Fibroblast of skin of left quadriceps (primary cell): ENCODE data around the gene KIF6.
"Not testable (repeated sequence)": the region's sequence is repeated elsewhere in the genome, so short reads cannot be mapped to it uniquely, and the experiment has no call there.

Source experiments
- DNase-seq, 2 experiments: peaks; one replicate each; pipeline ENCODE4 v3.0.0-alpha.2; 2013; ENCODE audit warnings: low read depth in 2 of 2

KIF6 gene

DNA sequence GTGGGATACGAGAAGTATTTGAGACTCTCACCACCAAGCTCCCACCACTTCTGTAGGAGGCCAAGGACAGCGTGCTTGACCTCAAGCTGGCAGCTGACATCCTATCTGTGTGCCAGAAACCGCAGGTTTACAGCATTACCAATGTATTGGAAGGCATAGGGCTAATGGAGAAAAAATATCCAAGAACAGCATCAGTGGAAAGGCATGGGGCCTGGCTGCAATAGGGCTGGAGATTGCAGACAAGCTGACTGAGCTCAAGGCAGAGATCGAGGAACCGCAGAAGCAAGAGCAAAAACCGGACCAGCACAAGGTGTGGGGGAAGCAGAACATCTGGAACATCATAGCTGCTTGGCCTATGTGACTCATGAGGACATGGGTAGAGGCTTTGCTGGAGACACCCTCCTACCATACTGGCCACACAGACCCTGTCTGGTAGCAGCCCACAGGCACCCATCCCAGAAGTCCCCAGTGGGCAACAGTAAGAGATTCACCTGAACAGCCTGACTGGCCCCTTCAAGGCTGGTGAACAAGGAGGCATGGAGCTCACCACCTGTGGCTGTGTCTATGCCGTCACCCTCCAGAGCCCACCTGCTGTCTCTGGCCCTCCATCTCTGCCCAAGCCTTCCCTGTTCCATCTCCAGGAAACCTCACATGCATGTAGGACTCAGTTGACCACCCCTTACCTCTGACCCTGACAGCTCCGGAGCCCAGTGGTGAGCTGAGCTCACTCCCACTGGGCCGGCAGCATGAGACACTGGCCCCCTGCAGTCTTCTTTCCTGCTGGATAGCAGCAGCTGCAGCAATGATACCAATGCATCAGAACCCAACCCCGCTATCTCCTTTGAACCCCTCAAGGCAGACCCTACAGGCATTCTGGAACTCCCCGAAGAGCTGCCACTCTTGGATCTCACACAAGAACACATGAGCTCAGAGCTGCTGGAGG is 171.1 kb downstream of the KIF6 start:
- DNase-seq, result no peak

DNA sequence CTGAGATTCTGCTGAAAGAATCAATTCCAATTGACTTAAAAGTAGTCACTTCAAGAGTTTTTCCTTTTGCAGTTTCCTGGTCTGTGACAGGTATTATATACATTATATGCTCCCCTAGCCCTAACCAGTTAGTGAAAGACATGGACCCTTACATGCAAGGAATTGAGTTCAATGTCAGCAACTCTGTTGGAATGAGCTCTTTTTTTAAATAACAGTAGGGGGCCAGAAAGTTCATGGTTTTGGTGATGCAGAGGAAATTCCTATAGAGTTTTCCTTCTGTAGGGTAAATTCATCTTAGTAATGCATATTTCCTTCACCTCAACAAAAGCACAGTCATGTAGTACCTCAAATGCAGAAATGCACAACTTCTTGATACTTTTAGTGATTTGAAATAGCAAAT is 172.2 kb downstream of the KIF6 start:
- DNase-seq, result peak; percentile 17 to 29

DNA sequence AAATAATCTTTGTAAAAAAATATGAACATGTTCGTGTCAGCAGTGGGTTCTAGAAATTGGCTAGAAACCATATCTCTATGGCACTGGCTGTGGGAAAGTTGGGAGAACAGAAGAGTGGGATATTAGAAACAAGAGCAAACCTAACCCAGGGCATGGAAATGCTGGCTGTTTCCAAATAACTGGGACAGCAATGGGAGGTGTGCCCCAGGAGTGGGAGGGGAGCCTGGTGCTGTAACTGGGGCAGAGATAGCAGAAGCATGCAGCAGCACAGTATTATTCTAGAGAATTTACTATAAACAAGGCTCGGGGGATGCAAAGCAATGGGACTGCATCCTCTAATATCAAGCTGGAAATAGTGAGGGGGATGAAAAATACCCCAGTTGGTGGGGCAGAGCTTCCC is 175.0 kb downstream of the KIF6 start:
- DNase-seq, result no peak

DNA sequence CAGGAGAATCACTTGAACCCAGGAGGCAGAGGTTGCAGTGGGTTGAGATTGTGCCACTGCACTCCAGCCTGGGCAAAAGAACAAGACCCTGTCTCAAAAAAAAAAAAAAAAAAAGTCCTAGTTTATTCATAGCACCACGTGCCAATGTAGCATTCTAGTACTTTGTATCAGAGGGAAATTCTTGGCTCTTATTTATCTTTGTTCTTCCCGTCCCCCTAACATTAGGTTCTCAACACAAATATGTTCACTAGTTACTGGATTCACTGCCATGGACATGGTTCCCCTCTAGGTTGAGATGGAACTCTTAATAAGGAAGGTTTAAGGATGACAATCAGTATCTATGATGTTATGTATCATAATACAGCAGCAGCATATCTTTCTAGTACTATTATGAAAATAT is 178.5 kb downstream of the KIF6 start:
- no peak for DNase-seq

DNA sequence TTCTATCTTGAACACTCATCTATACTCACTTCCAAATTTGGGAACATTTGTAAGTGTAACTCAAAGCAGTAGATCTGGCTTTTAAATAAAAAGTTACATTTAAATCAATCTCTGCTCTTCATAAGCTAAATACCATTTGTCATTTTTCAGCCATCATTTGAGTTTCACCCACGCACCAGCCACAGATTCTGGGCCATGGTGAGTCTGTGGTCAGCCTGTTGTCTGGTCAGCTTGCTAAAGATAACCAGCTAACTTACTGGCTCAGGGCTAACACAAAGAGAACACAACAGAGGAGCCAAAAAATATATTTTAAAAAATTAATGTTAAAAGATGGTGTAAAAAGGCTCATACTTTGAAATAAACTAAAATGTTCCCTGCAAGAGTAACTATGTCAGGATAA is 181.3 kb downstream of the KIF6 start:
- no peak for DNase-seq

DNA sequence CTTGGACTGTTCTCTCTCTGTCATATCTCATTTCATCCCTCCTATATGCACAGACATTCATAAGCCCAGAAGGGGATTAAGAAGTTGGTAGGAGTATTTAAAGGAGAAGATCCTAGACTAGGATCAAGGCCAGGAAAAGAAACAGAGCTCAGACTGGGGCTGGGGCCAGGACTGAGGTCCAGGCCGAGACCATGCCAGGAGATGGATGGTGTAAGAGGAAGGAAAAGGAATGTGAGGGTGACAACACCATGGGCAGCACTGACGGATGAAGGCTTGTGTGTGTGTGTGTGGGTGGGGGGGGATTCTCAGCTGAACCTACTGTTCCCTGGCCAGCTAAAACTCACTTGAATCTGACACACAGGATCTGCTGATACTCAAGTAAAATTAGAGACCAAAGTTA is 182.1 kb downstream of the KIF6 start:
- DNase-seq, result no peak

DNA sequence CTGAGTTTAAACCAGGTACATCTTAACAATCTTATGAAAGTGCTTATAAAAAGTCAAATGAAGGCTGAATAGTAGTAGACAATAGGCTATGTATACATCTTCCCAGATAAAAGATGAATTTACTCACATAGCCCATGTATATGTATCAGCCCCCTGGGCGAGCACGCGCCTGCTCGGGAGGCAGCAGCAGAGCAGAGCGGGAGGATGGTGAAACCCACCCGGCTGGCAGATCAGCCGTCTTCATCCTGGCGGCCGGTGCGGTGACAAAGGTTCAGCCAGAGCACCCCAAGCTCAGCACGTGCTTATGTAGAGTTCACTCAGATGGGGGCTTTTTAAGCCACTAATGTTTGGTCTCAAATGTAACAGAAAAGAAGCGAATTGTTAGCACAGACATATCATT is 184.8 kb downstream of the KIF6 start:
- DNase-seq, result no peak

DNA sequence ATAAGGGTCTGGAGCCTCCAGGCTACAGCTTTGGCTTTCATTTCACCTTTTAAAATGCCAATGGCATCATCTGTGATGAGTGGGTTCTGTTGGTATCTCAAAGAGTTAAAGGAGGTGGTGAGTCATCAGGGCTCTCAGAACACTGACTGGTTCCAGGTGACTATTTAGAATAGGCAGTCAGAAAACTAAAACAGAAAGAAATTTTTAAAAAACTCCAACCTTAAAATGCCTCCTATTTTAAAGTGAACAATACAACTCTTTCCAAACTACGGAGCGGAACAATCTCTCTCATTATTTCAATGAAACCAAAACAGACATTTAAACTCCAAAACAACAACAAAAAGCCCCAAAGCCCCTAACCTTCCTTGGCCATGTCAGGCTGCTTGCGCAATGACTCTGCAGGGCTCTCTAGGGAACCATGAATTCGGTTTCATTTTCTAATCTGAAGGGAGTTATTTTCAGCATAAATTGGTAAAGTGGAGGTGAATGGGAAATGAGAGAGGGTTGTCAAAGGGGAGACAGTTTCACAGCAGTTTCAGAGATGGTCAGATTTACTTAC is 194.9 kb downstream of the KIF6 start:
- DNase-seq, result peak in 1 of 2 experiments; percentile 20

DNA sequence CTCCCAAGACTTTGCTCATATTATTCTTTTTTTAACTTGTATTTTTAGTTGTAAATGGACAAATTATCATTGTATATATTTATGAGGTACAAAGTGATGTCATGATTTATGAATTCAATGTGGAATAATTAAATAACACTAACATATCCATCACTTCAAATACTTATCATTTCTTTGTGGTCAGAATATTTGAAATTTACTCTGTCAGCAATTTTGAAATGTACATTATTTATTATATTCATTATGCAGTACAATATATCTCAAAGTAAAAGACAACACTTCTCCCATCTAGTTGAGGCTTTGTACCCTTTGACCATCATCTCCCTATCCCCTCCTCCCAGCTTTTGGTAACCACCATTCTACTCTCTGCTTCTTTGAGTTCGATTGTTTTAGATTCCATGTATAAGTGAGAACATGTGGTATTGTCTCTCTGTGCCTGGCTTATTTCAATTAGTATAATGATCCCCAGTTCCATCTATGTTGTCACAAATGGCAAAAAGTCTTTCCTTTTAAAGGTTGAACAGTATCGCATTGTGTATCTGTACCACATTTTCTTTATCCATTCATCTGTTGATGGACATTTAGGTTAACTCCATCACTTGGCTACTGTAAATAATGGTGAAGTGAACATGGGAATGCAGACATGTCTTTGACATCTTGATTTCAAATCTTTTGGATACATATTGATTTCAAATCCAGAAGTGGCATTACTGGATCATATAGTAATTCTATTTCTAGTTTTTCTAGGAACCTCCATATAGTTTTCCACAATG is 197.2 kb downstream of the KIF6 start:
- peak in 1 of 2 experiments; percentile 18 for DNase-seq

DNA sequence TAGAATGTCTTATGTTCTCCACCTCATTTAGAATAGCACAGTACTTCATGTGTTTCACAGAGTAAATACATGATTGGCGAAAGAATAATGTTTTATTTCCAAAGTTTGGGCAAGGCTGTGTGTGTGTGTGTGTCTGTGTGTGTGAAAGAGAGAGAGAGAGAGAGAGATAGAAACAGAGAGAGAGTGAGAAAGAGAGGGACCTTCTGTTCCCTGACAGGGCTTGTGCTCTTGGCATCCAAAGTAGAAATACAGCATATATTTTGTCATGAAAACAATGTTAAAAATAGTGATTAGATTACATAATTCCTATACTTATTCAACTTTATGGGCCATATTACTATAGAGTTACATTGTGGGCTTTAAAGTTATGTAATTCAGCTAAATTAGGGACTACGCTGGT is 201.2 kb downstream of the KIF6 start:
- no peak for DNase-seq

DNA sequence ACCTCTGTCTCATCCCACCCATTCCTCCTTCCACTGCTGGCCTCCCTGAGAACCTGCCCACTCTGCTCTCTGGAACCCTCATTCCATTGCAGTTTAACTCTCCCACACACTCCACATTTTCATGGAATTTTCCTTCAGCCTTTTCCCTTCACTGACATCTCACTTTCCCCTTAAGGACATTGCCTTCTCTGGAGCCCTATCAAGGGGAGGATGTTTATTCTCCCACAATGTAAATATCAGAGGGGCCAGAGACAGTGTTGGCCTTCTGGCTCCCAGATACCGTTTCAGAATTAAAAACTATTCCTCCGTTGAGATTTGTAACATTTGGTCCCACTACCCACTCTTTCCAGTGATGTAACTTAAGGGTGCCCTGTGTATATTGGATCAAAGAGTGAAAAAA is 203.2 kb downstream of the KIF6 start:
- no peak for DNase-seq

DNA sequence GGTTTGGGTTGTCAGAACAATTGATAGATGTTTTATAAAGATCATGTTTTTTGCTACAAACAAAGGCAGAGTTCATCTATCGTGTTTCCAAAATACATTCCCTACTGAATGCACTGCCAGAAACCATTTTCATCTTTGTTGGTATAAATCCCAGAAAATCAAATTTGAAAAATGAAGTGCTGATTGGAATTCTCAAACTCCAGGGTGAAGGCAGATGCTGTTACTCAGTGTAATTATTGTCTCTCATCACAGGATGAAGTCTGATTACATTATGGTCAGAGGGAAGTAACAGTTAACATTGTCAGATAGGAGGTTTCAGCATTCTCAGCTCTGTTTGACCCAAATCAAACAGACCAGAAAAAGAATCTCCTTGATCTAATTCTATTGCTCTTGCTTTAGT is 204.3 kb downstream of the KIF6 start:
- peak in 1 of 2 experiments; percentile 19 for DNase-seq

DNA sequence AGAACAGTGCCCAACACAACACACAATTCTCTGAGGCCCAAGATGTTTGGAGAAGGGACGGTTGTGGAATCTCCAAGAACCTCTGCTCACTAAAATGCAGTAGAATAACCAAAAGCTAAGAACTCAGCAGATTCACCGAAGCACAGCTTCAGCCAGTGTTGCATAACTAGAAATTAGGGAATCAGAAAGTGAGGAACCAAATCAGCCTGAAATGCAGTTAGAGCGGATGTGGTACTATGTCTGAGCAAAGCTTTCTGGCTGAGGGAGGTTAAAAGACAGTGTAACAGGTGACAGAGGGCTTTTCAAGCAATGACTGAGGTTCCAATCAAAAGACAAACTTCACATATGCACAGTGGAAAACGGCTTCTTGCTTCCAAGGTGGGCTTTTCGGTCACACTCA is 204.8 kb downstream of the KIF6 start:
- DNase-seq, result no peak

DNA sequence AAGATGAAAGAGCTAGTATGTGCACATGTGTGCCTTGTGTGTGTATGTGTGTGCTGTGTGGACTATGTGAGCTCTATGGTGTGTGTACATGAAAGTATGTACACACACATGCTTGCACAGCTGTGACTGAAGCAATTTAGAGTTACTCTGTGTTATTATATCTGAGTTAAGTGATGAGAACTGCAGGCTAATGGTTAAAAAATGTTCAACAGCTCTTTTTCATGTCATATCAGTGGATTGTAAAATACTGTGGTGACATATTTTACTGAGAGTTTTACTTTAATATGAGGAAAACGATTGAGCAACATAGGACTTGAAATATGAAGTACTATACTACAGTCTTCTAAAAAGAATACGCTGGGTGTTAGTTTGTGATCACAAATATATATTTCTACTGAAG is 207.0 kb downstream of the KIF6 start:
- DNase-seq, result no peak

DNA sequence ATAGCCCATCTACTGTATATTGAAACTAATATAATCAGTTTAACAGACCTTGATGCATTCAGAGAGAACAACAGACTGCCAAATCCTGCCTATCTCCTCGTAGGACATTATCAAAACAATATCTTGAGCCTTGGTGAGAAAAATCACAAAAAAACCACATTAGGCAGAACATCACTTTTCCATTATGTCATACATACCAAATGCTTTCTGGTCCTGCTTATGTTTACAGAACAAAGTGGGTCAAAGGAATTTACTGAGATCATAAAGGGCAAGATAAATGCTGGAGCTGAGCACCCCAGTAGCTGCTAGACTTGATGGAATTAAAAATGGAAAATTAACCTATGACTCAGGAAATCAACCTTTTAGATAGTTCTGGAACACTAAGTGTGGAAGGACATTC is 207.5 kb downstream of the KIF6 start:
- DNase-seq, result peak in 1 of 2 experiments; percentile 16

DNA sequence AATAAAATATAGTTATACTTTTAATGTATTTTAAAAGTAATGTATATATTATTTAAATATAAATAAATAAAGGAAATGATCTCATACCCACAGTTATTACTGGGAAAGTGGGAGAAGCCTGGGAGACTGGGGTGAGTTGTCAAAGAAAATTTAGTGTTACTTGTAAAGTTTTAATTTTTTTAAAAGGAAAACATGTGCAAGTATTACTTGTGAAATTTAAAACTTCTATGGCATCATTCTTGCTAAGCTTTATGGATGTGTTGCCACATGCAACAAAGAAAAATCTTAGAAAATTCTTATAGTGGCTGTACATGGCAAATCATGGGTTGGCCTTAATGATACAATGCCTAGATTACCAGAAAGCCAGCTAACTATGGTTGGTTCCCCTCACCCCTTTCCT is 208.7 kb downstream of the KIF6 start:
- DNase-seq, result no peak

DNA sequence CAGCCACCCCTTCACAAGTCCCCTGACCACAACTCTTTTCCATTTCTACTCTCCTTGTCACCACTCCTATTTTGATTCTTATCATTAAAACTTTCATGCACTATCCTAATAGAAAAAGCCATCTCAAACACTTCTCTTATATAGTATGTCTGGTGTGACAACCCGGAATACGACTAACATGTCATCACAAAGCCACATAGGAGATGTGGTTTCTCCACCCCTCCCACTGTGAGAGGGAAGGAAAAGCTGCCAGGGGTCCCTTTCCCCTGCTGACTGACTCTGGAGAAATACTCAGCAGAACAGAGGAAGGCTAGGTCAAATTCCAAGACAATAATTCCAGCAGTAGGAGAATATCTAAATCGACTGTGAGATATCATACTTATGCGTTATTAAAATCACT is 209.7 kb downstream of the KIF6 start:
- no peak for DNase-seq

DNA sequence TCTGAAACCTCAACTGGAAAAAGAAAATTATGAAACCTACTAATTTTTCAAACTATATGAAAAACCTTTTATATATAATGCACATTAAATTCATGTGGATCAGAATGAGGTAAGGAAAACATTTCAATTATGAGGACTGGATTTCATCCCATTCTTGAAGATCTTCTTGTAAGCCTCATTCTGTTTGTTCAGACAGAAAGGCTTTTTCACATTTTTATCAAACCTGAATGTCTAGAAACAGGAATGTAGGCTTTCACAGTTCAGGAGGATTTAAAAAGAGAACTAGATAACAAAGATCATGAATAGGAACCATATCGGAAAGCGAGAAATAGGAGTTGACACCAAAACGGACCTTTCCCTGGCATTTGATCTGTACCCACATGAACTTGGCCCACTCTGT is 210.2 kb downstream of the KIF6 start:
- DNase-seq, result no peak

DNA sequence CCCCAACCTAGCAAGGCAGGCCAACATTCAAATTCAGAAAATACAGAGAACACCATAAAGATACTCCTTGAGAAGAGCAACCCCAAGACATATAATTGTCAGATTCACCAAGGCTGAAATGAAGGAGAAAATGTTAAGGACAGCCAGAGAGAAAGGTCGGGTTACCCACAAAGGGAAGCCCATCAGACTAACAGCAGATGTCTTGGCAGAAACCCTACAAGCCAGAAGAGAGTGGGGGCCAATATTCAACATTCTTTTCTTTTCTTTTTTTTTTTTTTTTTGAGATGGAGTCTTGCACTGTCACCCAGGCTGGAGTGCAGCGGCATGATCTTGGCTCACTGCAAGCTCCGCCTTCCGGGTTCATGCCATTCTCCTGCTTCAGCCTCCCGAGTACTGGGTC is 215.4 kb downstream of the KIF6 start:
- DNase-seq, result not testable (repeated sequence)

DNA sequence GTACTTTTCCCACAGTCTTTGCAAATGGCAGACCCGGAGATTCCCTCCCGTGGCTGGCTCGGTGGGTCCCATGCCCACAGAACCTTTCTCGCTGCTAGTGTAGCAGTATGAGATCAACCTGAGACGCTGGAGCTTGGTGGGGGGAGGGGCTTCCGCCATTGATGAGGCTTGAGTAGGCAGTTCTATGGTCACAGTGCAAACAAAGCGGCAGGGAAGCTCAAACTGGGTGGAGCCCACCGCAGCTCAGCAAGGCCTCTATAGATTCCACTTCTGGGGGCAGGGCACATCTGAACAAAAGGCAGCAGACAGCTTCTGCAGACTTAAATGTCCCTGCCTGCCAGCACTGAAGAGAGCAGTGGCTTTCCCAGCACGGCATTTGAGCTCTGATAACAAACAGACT is 216.7 kb downstream of the KIF6 start:
- DNase-seq, result no peak

DNA sequence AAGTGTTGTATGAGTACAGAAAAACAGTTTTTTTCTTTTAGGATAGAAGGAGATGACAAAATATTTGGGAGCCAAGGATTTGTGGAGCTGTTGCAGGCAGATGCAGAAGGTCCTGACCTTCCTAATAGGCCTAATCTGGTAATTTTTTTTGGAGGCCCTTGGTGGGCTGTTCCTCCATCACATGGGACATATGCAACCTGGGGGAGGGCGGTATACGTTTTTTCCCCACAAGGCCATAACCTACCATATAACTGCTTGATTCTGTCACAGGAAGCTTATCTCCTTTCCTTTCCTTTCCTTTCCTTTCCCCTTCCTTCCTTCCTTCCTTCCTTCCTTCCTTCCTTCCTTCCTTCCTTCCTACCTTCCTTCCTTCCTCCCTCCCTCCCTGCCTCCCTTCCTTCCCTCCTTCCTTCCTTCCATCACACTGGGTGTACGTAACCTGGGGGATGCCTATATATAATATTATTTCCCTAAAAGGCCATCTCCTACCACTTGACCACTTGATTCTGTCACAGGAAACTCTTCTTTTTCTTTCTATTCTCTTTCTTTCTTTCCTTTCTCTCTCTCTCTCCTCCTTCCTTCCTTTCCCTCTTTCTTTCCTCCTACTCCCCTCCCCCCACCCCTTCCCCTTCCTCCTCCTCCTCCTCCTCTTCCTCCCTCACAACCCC is 217.7 kb downstream of the KIF6 start:
- no peak for DNase-seq

DNA sequence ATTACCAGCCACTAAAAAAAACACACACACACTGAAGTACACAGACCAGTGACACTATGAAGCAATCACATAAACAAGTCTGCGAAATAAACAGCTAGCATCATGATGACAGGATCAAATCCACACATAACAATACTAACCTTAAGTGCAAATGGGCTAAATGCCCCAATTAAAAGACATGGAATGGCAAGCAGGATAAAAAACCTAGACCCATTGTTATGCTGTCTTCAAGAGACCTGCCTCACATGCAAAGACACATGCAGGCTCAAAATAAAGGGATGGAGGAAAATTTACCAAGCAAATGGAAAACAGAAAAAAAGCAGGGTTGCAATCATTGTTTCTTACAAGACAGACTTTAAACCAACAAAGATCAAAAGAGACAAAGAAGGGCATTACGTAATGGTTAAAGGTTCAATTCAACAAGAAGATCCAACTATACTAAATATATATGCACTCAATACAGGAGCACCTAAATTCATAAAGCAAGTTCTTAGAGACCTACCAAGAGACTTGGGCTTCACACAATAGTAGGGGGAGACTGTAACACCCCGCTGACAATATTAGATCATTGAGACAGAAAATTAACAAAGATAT is 222.7 kb downstream of the KIF6 start:
- DNase-seq, result not testable (repeated sequence)
